ENCODE measurements around the gene TMEM89.

DNA sequence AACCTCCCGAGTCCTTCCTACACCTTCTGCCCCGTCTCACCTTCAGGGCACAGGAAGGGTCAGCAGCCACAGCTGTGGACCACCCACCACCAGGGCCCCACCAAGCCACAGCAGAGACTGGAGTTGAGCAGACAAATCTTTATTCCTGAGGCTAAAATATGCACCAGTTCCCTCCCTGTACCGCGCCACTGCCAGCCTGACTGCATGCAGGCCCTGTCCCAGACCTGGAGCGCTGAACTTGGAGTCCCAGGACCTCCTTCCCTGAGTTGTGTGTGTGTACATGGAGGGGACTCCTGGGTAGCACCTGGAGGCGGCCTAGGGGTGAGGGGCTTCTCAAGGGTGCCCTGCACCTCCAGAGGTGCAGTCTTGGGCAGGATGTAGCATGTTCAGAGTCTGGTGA lies 4.0 kb upstream of the TMEM89 start:
- TF ChIP-seq, protein P1, sequence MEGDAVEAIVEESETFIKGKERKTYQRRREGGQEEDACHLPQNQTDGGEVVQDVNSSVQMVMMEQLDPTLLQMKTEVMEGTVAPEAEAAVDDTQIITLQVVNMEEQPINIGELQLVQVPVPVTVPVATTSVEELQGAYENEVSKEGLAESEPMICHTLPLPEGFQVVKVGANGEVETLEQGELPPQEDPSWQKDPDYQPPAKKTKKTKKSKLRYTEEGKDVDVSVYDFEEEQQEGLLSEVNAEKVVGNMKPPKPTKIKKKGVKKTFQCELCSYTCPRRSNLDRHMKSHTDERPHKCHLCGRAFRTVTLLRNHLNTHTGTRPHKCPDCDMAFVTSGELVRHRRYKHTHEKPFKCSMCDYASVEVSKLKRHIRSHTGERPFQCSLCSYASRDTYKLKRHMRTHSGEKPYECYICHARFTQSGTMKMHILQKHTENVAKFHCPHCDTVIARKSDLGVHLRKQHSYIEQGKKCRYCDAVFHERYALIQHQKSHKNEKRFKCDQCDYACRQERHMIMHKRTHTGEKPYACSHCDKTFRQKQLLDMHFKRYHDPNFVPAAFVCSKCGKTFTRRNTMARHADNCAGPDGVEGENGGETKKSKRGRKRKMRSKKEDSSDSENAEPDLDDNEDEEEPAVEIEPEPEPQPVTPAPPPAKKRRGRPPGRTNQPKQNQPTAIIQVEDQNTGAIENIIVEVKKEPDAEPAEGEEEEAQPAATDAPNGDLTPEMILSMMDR (IDR thresholded peaks at IDR 0.05): no peak
- TF ChIP-seq POLR2A (IDR thresholded peaks at IDR 0.05) (no peak), EP300 (IDR thresholded peaks at IDR 0.05) (no peak)
